Urinary bladder (tissue), 4 donors: ENCODE data around the gene RBM20. TPM values are rescaled to one million over a fixed set of nuclear protein-coding genes. Genes with fewer than 3 reads are reported as not detected.

ENCODE experiments used
- DNase-seq: peaks from one replicate; pipeline ENCODE4 v3.0.0-alpha.2; 2015; ENCODE audit errors: extremely low spot score
- H3K27ac ChIP-seq: one replicate; pipeline ENCODE4 v1.5.1; 2013; ENCODE audit warnings: low read depth, mild to moderate bottlenecking, moderate library complexity
- H3K36me3 ChIP-seq: one replicate; pipeline ENCODE4 v1.6.1; 2013; ENCODE audit warnings: mild to moderate bottlenecking, moderate library complexity; ENCODE audit not compliant: insufficient read depth
- H3K4me1 ChIP-seq: one replicate; pipeline ENCODE4 v1.6.1; 2013; ENCODE audit warnings: mild to moderate bottlenecking, moderate library complexity; ENCODE audit not compliant: insufficient read depth
- H3K4me3 ChIP-seq: one replicate; pipeline ENCODE4 v1.5.1; 2013; ENCODE audit warnings: low read depth, low read length
- WGBS: extraction: QIAGEN DNeasy Blood & Tissue Kit; methylation state at CpG from one replicate; pipeline ENCODE4 v1.1.7; 2013; 5-methylcytosine and 5-hydroxymethylcytosine counted together
- polyA plus RNA-seq: library from polyadenylated mRNA; stranded (reverse); fragments of 200-250 nt; gene quantifications from one replicate; pipeline ENCODE4 v1.2.3, GENCODE V29; 2013
- total RNA-seq: library from RNA; depleted of rRNA; stranded (reverse); fragments of >200 nt; gene quantifications from one replicate; pipeline ENCODE4 v1.2.3, GENCODE V29; 2014
- donor health status: healthy with polysubstance abuse.
- donor health status: healthy.

Gene RBM20
- total and polyA plus RNA-seq, 2 donors: 0.68 to 2.3 TPM

- H3K4me1 ChIP-seq: no peaks in the 10 kb centered on the region
- peak; percentile 99 for DNase-seq
- WGBS: under 1% methylated on average over 47 of the region's 47 CpGs
Observed at GRCh38 chr10:110871298-110872084, 227.4 kb downstream of the RBM20 start, which contains the start of gene PDCD4. PDCD4 (plus strand) TSS chr10:110871928; CDS start chr10:110876028, 4,100 bp downstream.

GRCh38 chr10:110872145-110872983, 228.2 kb downstream of the RBM20 start:
- DNase-seq: peak; percentile 70
- no peaks in the 10 kb centered on the region for H3K4me1 ChIP-seq
- WGBS: under 1% methylated on average over 70 of the region's 70 CpGs
- H3K27ac ChIP-seq: peak overlapping the region; percentile 99
- H3K4me3 ChIP-seq: peak overlapping the region; percentile 89
- peaks cover 1% of the 10 kb centered on the region for H3K36me3 ChIP-seq

More at GRCh38 chr10:110871298-110872084, 227.4 kb downstream of the RBM20 start, which contains the start of gene PDCD4:
- Histone ChIP-seq H3K27ac (peak within 1 kb of the TSS; percentile 99), H3K4me3 (peak within 1 kb of the TSS; percentile 89), H3K36me3 (no peaks in the 10 kb centered on the region)

GRCh38 chr10:110872984-110873923, 229.1 kb downstream of the RBM20 start:
- DNase-seq: no peak
- peak overlapping the region; percentile 89 for H3K4me3 ChIP-seq
- WGBS: 2% methylated on average over 16 of the region's 16 CpGs
- H3K4me1 ChIP-seq: no peaks in the 10 kb centered on the region
- H3K36me3 ChIP-seq: peaks cover 1% of the 10 kb centered on the region
- H3K27ac ChIP-seq: peak overlapping the region; percentile 57

GRCh38 chr10:110873951-110874350, 229.8 kb downstream of the RBM20 start:
- H3K27ac ChIP-seq: no peak overlapping the region
- 39% methylated on average over 2 of the region's 2 CpGs for WGBS
- H3K4me1 ChIP-seq: no peaks in the 10 kb centered on the region
- peak overlapping the region; percentile 89 for H3K4me3 ChIP-seq
- H3K36me3 ChIP-seq: peaks cover 1% of the 10 kb centered on the region
- DNase-seq: no peak

GRCh38 chr10:110876000-110876399, 231.9 kb downstream of the RBM20 start:
- peaks cover 1% of the 10 kb centered on the region for H3K36me3 ChIP-seq
- DNase-seq: no peak
- H3K4me1 ChIP-seq: no peaks in the 10 kb centered on the region
- H3K27ac ChIP-seq: no peak overlapping the region
- H3K4me3 ChIP-seq: no peak overlapping the region
- WGBS: 72% methylated on average over 2 of the region's 2 CpGs

GRCh38 chr10:110876788-110877187, 232.7 kb downstream of the RBM20 start:
- peaks cover 1% of the 10 kb centered on the region for H3K36me3 ChIP-seq
- DNase-seq: no peak
- no peaks in the 10 kb centered on the region for H3K4me1 ChIP-seq
- WGBS: 85% methylated on average over 1 of the region's 1 CpG
- H3K27ac ChIP-seq: no peak overlapping the region
- H3K4me3 ChIP-seq: no peak overlapping the region

- WGBS: 74% methylated on average over 3 of the region's 3 CpGs
- Histone ChIP-seq H3K4me3 (no peak overlapping the region), H3K27ac (no peak overlapping the region), H3K36me3 (peaks cover 4% of the 10 kb centered on the region), H3K4me1 (peaks cover 2% of the 10 kb centered on the region)
- no peak for DNase-seq
Observed at GRCh38 chr10:110880012-110880411, 235.9 kb downstream of the RBM20 start.

- Histone ChIP-seq H3K36me3 (peaks cover 5% of the 10 kb centered on the region), H3K4me1 (peaks cover 2% of the 10 kb centered on the region), H3K4me3 (no peak overlapping the region), H3K27ac (no peak overlapping the region)
- no peak for DNase-seq
- WGBS: 88% methylated on average over 9 of the region's 9 CpGs
Observed at GRCh38 chr10:110881247-110881646, 237.1 kb downstream of the RBM20 start.

- 66% methylated on average over 4 of the region's 4 CpGs for WGBS
- DNase-seq: no peak
- Histone ChIP-seq H3K4me1 (peaks cover 2% of the 10 kb centered on the region), H3K4me3 (no peak overlapping the region), H3K36me3 (peaks cover 7% of the 10 kb centered on the region), H3K27ac (no peak overlapping the region)
Observed at GRCh38 chr10:110881905-110882304, 237.8 kb downstream of the RBM20 start.

- peaks cover 2% of the 10 kb centered on the region for H3K4me1 ChIP-seq
- DNase-seq: no peak
- H3K36me3 ChIP-seq: peaks cover 6% of the 10 kb centered on the region
- no peak overlapping the region for H3K27ac ChIP-seq
- 59% methylated on average over 10 of the region's 10 CpGs for WGBS
- no peak overlapping the region for H3K4me3 ChIP-seq
Observed at GRCh38 chr10:110883924-110884323, 239.8 kb downstream of the RBM20 start.

GRCh38 chr10:110885932-110886674, 242.0 kb downstream of the RBM20 start:
- Histone ChIP-seq H3K4me1 (peaks cover 2% of the 10 kb centered on the region), H3K27ac (no peak overlapping the region), H3K36me3 (peaks cover 6% of the 10 kb centered on the region), H3K4me3 (no peak overlapping the region)
- DNase-seq: no peak
- 31% methylated on average over 5 of the region's 5 CpGs for WGBS

GRCh38 chr10:110887560-110887959, 243.4 kb downstream of the RBM20 start:
- Histone ChIP-seq H3K36me3 (peaks cover 8% of the 10 kb centered on the region), H3K27ac (no peak overlapping the region), H3K4me3 (no peak overlapping the region), H3K4me1 (peaks cover 2% of the 10 kb centered on the region)
- WGBS: 97% methylated on average over 1 of the region's 1 CpG
- DNase-seq: no peak
